HEK293T (cell line): ENCODE measurements around the gene VRK2.

ENCODE experiments used
- CTCF ChIA-PET: fragments of 350-600 bp; formaldehyde crosslinking; extraction: SDS; loops from one replicate; lab custom pipeline; 2021; ENCODE audit warnings: antibody characterized with exemption, inconsistent platforms; lab: Yijun Ruan, JAX
- POLR2A ChIA-PET: fragments of 350-600 bp; formaldehyde crosslinking; extraction: SDS; loops from one replicate; lab custom pipeline; 2020; ENCODE audit warnings: antibody characterized with exemption, inconsistent platforms; lab: Yijun Ruan, JAX
- DNase-seq: peaks from one replicate; pipeline ENCODE4 v3.0.0; 2012; ENCODE audit warnings: mixed read lengths; ENCODE audit errors: extremely low spot score
- ARNT ChIP-seq: fragments of 450-650 bp; IDR thresholded peaks from 2 replicates; pipeline ENCODE4 v1.6.1; 2017; ENCODE audit warnings: mild to moderate bottlenecking
- BHLHE40 ChIP-seq: fragments of 450-650 bp; IDR thresholded peaks from 2 replicates; pipeline ENCODE4 v1.6.1; 2016; ENCODE audit warnings: mild to moderate bottlenecking, moderate library complexity, borderline replicate concordance
- CTBP1 ChIP-seq: fragments of 450-650 bp; IDR thresholded peaks from 2 replicates; pipeline ENCODE4 v1.6.1; 2016; ENCODE audit warnings: borderline replicate concordance
- ELF4 ChIP-seq: fragments of 450-650 bp; IDR thresholded peaks from 2 replicates; pipeline ENCODE4 v1.6.1; 2017; ENCODE audit warnings: antibody characterized with exemption
- FOXA1 ChIP-seq: fragments of 450-650 bp; IDR thresholded peaks from 2 replicates; pipeline ENCODE4 v1.6.1; 2016; ENCODE audit warnings: mild to moderate bottlenecking
- FOXK2 ChIP-seq: fragments of 450-650 bp; IDR thresholded peaks from 2 replicates; pipeline ENCODE4 v1.6.1; 2016; ENCODE audit warnings: mild to moderate bottlenecking
- FOXM1 ChIP-seq: fragments of 450-650 bp; IDR thresholded peaks from 2 replicates; pipeline ENCODE4 v1.6.1; 2017; ENCODE audit warnings: mild to moderate bottlenecking, borderline replicate concordance
- HDGF ChIP-seq: fragments of 450-650 bp; IDR thresholded peaks from 2 replicates; pipeline ENCODE4 v1.6.1; 2017; ENCODE audit warnings: antibody characterized with exemption, borderline replicate concordance
- L3MBTL2 ChIP-seq: fragments of 450-650 bp; conservative IDR thresholded peaks from 2 replicates; pipeline ENCODE4 v1.6.1; 2016; ENCODE audit warnings: mild to moderate bottlenecking
- LEF1 ChIP-seq: fragments of 450-650 bp; IDR thresholded peaks from 2 replicates; pipeline ENCODE4 v1.6.1; 2017; ENCODE audit warnings: mild to moderate bottlenecking, borderline replicate concordance
- NFRKB ChIP-seq: fragments of 450-650 bp; IDR thresholded peaks from 2 replicates; pipeline ENCODE4 v1.6.1; 2016; ENCODE audit warnings: mild to moderate bottlenecking, moderate library complexity
- SP1 ChIP-seq: fragments of 450-650 bp; IDR thresholded peaks from 2 replicates; pipeline ENCODE4 v1.6.1; 2017
- SUZ12 ChIP-seq: fragments of 450-650 bp; IDR thresholded peaks from 2 replicates; pipeline ENCODE4 v1.6.1; 2016; ENCODE audit warnings: mild to moderate bottlenecking
- TARDBP ChIP-seq: fragments of 450-650 bp; IDR thresholded peaks from 2 replicates; pipeline ENCODE4 v1.6.1; 2016
- ZNF384 ChIP-seq: fragments of 450-650 bp; IDR thresholded peaks from 2 replicates; pipeline ENCODE4 v1.6.1; 2016
- TF ChIP-seq, protein P1 (sequence below): fragments of 450-650 bp; IDR thresholded peaks from 2 replicates; pipeline ENCODE4 v1.6.1; 2016

The VRK2 gene

DNA sequence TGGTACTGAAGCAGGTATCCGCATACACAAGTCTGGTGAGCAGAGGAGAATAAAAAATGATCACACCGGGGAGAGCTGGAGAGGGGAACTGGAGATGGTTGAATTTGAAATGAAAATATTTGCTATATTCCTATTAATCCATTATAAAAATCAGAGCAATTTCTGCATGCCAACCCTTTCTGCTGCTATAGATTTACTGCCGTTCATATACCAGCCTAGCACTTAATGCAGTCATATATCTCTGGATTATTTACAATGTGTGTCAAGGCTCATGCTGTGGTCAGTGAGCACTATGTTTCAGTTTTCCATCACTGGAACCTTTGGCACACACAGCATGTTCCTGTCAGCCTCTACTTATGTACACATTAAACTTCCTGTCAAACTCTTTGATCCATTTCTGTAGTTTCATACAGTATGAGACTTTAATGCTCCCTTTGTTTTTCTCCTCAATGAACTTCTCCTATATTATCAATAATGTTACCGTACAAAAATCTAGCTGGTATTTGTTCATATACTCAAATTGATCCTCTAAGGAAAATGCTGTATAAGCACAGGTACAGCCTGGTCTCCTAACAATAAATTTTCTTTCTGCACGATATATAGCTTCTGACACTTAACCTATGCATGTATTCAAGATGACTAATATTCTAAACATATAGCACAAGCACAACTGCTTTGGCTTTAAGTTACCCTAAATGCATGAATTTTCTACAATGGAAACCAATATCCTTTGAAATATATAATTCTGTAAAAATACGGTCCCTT, 157.8 kb downstream of the VRK2 start:
- ChIA-PET POLR2A (no interaction called here), CTCF (interaction anchor here (0.6 kb wide), 1 partner anchor 318 kb away, joined by 4 read pairs; no protein-coding TSS in a partner anchor)
- peak; percentile 9 for DNase-seq
- TF ChIP-seq, protein P1, sequence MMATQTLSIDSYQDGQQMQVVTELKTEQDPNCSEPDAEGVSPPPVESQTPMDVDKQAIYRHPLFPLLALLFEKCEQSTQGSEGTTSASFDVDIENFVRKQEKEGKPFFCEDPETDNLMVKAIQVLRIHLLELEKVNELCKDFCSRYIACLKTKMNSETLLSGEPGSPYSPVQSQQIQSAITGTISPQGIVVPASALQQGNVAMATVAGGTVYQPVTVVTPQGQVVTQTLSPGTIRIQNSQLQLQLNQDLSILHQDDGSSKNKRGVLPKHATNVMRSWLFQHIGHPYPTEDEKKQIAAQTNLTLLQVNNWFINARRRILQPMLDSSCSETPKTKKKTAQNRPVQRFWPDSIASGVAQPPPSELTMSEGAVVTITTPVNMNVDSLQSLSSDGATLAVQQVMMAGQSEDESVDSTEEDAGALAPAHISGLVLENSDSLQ = peak; percentile 91
- TF ChIP-seq NFRKB = no peak
- TF ChIP-seq FOXK2 = no peak
- no peak for TF ChIP-seq SUZ12
- no peak for TF ChIP-seq ELF4
- TF ChIP-seq CTBP1 = 0 out of 2 replicates have a peak, but pooled peaks have one; percentile 51
- TF ChIP-seq SP1 = no peak
- no peak for TF ChIP-seq HDGF
- no peak for TF ChIP-seq LEF1
- no peak for TF ChIP-seq ZNF384

DNA sequence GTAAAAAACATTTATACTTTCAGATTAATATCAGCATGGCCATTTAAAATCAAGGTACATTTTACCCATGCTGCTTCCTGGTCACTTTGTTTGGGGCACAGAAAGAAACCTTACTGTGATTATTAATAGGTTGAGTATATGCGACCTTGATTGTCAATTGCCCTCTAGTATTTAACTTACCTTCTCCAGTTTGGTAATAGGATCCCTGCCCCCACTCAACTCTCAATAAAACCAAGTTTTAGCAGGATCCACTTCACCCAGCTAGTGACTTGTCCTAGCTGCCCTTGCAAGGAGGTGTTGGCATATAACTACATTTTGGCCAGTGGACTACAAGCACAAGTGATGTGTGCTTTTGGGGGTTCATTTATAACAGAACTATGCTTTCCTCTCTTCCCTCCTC, 160.2 kb downstream of the VRK2 start:
- ChIA-PET POLR2A (no interaction called here), CTCF (no interaction called here)
- no peak for DNase-seq
- TF ChIP-seq CTBP1 (no peak), FOXK2 (no peak), NFRKB (no peak), SP1 (no peak), FOXA1 (no peak), ELF4 (no peak), FOXM1 (no peak), L3MBTL2 (no peak), ZNF384 (no peak), BHLHE40 (no peak), LEF1 (no peak), TARDBP (no peak), ARNT (no peak), HDGF (no peak)
- TF ChIP-seq, protein P1 = no peak

DNA sequence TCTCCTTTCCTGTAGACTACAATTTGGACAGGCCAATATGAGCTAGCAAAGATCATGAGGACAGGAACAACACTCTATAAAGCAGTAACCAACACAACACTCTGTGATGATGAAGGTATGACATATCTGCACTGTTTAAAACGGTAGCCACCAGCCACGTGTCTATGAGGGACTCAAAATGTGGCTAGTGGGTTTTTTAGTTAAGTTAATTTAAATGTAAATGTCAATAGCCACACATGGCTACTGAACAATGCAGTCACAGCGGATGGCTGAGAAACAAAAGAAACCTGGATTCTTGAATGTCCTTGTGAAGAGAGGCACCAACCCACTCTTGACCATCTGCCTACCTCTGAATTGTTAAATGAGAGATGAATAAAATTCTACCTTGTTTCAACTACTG, 160.6 kb downstream of the VRK2 start:
- ChIA-PET POLR2A (no interaction called here), CTCF (no interaction called here)
- no peak for TF ChIP-seq ARNT
- no peak for TF ChIP-seq LEF1
- no peak for TF ChIP-seq ELF4
- no peak for TF ChIP-seq FOXK2
- no peak for TF ChIP-seq BHLHE40
- no peak for DNase-seq
